Activated B cell treated with CpG ODN at 0.5 μM for 24 hours (primary cell): Measurements from ENCODE around the gene ZNF823. TPM values are rescaled to one million over a fixed set of nuclear protein-coding genes. Genes with fewer than 3 reads are reported as not detected.

Experiments
- ATAC-seq: fragments of 200-7000 bp; cut with Tn5 transposase; one replicate; pipeline ENCODE4 v1.10.0; 2021; ENCODE audit warnings: low read depth, mild to moderate bottlenecking, moderate library complexity
- CTCF ChIA-PET: fragments of 350-600 bp; sonication (Branson Sonifier 250); formaldehyde crosslinking; loops from one replicate; lab custom pipeline; 2021; ENCODE audit warnings: antibody characterized with exemption; lab: Charles Lee
- POLR2A ChIA-PET: fragments of 350-600 bp; sonication (Branson Sonifier 250); formaldehyde crosslinking; loops from one replicate; lab custom pipeline; 2021; ENCODE audit warnings: antibody characterized with exemption; lab: Charles Lee
- DNase-seq: peaks from one replicate; pipeline ENCODE4 v3.0.0; 2022
- H3K27ac Mint-ChIP-seq: one replicate; pipeline ENCODE4 v1.8.0; 2020; ENCODE audit warnings: mixed read lengths
- H3K27me3 Mint-ChIP-seq: one replicate; pipeline ENCODE4 v1.8.0; 2021; ENCODE audit warnings: mixed read lengths
- H3K36me3 Mint-ChIP-seq: one replicate; pipeline ENCODE4 v1.8.0; 2021; ENCODE audit warnings: low read depth, mixed read lengths
- H3K4me1 Mint-ChIP-seq: one replicate; pipeline ENCODE4 v1.8.0; 2021; ENCODE audit warnings: mixed read lengths
- H3K4me3 Mint-ChIP-seq: one replicate; pipeline ENCODE4 v1.8.0; 2020; ENCODE audit warnings: mild to moderate bottlenecking, mixed read lengths
- H3K9me3 Mint-ChIP-seq: one replicate; pipeline ENCODE4 v1.8.0; 2020; ENCODE audit warnings: mixed read lengths
- intact Hi-C: fragments of 100-400 bp; cut with micrococcal nuclease; formaldehyde crosslinking; loops from one replicate; pipeline ENCODE4 v1.15.1; 2024
- total RNA-seq: library from RNA; stranded (reverse); gene quantifications from 2 replicates; pipeline ENCODE4 v1.2.3, GENCODE V29; 2022
- TF ChIP-seq, protein P1 (sequence below): fragments of 200-600 bp; IDR thresholded peaks from one replicate; pipeline ENCODE4 v1.8.0; 2022; ENCODE audit warnings: antibody characterized with exemption, mild to moderate bottlenecking

Gene ZNF823
- total RNA-seq, 1 donor from 2014 or later = 3.0 TPM

DNA sequence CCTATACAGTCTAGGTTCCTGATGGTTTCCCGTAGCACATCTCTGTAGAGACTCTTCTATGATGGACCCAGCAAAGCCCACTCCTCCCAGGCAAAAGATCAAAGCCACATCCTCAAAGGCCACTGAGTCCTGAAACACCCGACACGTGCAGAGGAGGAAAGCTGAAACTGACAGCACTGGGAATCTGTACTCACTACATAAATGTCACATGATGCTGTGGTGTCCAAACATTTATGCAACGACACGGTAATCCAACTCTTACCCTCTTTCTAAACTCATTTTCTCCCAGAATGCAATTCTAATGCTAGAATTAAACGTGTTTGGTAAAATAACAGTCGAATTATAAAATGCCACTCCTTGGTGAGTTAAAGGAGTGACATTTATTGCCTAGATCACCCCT, 21.1 kb upstream of the ZNF823 start:
- H3K4me1 Mint-ChIP-seq = no peaks in the 10 kb centered on the region
- TF ChIP-seq, protein P1, sequence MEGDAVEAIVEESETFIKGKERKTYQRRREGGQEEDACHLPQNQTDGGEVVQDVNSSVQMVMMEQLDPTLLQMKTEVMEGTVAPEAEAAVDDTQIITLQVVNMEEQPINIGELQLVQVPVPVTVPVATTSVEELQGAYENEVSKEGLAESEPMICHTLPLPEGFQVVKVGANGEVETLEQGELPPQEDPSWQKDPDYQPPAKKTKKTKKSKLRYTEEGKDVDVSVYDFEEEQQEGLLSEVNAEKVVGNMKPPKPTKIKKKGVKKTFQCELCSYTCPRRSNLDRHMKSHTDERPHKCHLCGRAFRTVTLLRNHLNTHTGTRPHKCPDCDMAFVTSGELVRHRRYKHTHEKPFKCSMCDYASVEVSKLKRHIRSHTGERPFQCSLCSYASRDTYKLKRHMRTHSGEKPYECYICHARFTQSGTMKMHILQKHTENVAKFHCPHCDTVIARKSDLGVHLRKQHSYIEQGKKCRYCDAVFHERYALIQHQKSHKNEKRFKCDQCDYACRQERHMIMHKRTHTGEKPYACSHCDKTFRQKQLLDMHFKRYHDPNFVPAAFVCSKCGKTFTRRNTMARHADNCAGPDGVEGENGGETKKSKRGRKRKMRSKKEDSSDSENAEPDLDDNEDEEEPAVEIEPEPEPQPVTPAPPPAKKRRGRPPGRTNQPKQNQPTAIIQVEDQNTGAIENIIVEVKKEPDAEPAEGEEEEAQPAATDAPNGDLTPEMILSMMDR = no peak
- DNase-seq = no peak
- CTCF ChIA-PET = no interaction called here
- peaks cover 36% of the 10 kb centered on the region for H3K9me3 Mint-ChIP-seq
- H3K4me3 Mint-ChIP-seq = no peak overlapping the region
- H3K27ac Mint-ChIP-seq = no peak overlapping the region
- POLR2A ChIA-PET = no interaction called here
- no peaks in the 10 kb centered on the region for H3K36me3 Mint-ChIP-seq
- intact Hi-C loops = no loop called here
- peaks cover 11% of the 10 kb centered on the region for H3K27me3 Mint-ChIP-seq
- no peak for ATAC-seq

DNA sequence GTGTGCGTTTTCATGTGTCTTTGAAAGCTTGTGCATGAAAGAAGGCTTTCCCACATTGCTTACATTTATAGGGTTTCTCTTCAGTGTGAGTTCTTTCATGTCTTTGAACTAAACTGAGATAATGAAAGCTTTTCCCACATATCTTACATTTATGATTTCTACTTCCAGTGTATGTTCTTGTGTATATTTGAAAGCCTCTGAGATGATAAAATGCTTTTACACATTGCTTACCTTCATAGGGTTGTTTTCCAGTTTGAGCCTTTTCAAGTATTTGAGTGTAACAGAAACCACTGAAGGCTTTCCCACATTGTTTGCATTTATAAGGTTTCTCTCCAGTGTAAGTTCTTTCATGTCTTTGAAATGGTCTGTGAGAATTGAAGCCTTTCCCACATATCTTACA, 18.2 kb upstream of the ZNF823 start:
- H3K27me3 Mint-ChIP-seq = peaks cover 20% of the 10 kb centered on the region
- H3K27ac Mint-ChIP-seq = no peak overlapping the region
- intact Hi-C loops = no loop called here
- no peak overlapping the region for H3K4me3 Mint-ChIP-seq
- H3K4me1 Mint-ChIP-seq = no peaks in the 10 kb centered on the region
- DNase-seq (no peak), ATAC-seq (no peak)
- POLR2A ChIA-PET = no interaction called here
- CTCF ChIA-PET = no interaction called here
- TF ChIP-seq, protein P1 = no peak
- peaks cover 2% of the 10 kb centered on the region for H3K36me3 Mint-ChIP-seq
- H3K9me3 Mint-ChIP-seq = peaks cover 35% of the 10 kb centered on the region

DNA sequence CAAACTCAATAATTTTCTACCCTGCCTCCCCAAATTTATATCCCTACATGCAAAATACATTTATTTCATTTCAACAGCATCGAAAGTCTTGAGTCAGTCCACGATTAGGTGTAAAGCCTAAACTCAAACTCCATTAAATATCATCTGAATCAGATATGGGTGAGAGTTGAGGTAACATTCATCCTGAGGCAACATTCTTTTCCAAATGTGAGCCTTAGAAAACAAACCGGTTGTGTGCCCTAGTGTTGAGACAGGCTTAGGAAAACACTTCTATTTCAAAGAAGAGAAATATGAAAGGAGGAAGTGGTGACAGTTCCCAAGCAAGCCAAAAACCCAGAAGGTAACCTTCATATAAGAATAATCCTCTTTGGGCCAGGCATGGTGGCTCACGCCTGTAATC, 15.9 kb upstream of the ZNF823 start:
- no peak overlapping the region for H3K27ac Mint-ChIP-seq
- DNase-seq (no peak), ATAC-seq (no peak)
- no peaks in the 10 kb centered on the region for H3K4me1 Mint-ChIP-seq
- CTCF ChIA-PET = no interaction called here
- H3K9me3 Mint-ChIP-seq = peaks cover 45% of the 10 kb centered on the region
- POLR2A ChIA-PET = no interaction called here
- H3K27me3 Mint-ChIP-seq = peaks cover 15% of the 10 kb centered on the region
- intact Hi-C loops = no loop called here
- TF ChIP-seq, protein P1 = no peak
- H3K4me3 Mint-ChIP-seq = no peak overlapping the region
- peaks cover 2% of the 10 kb centered on the region for H3K36me3 Mint-ChIP-seq

DNA sequence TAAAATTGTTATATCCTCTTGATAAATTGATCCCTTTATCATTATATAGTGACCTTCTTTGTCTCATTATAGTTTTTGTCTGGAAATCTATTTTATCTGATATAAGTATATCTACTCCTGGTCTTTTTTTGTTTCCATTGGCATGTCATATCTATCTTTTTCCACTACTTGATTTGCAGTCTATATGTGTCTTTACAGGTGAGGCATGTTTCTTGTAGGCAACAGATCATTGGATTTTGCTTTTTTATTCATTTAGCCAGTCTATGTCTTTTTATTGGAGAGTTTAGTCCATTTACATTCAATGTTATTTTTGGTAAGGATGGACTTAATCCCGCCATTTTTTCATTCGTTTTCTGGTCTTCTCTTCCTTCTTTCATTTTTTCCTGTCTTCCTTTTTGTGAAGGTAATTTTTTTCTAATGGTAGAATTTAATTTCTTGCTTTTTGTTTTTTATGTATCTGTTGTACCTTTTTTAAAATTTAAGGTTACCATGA, 13.5 kb upstream of the ZNF823 start:
- TF ChIP-seq, protein P1 = no peak
- ATAC-seq (no peak), DNase-seq (no peak)
- CTCF ChIA-PET = no interaction called here
- POLR2A ChIA-PET = no interaction called here
- Mint-ChIP-seq H3K27me3 (peaks cover 18% of the 10 kb centered on the region), H3K4me1 (no peaks in the 10 kb centered on the region), H3K9me3 (peaks cover 53% of the 10 kb centered on the region), H3K36me3 (peaks cover 6% of the 10 kb centered on the region), H3K27ac (no peak overlapping the region), H3K4me3 (no peak overlapping the region)
- intact Hi-C loops = no loop called here

DNA sequence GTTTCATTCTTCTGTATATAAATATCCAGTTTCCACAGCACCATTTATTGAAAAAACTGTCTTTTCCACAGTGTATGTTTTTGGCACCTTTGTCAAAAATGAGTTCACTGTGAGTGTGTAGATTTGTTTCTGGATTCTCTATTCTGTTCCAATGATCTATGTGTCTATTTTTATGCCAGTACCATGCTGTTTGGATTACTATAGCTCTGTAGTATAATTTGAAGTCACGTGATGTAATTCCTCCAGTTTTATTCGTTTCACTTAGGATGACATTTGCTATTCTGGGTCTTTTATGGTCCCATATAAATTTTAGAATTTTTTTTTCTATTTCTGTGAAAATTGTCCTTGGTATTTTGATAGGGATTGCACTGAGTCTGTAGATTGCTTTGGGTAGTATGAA, 11.0 kb upstream of the ZNF823 start:
- no peak overlapping the region for H3K27ac Mint-ChIP-seq
- no peak for ATAC-seq
- H3K4me1 Mint-ChIP-seq = no peaks in the 10 kb centered on the region
- no peak for DNase-seq
- H3K4me3 Mint-ChIP-seq = no peak overlapping the region
- ChIA-PET CTCF (no interaction called here), POLR2A (no interaction called here)
- H3K9me3 Mint-ChIP-seq = peaks cover 43% of the 10 kb centered on the region
- intact Hi-C loops = no loop called here
- TF ChIP-seq, protein P1 = no peak
- H3K36me3 Mint-ChIP-seq = peaks cover 9% of the 10 kb centered on the region
- peaks cover 14% of the 10 kb centered on the region for H3K27me3 Mint-ChIP-seq
